ENCODE data around the gene DLGAP1.

The DLGAP1 gene

DNA sequence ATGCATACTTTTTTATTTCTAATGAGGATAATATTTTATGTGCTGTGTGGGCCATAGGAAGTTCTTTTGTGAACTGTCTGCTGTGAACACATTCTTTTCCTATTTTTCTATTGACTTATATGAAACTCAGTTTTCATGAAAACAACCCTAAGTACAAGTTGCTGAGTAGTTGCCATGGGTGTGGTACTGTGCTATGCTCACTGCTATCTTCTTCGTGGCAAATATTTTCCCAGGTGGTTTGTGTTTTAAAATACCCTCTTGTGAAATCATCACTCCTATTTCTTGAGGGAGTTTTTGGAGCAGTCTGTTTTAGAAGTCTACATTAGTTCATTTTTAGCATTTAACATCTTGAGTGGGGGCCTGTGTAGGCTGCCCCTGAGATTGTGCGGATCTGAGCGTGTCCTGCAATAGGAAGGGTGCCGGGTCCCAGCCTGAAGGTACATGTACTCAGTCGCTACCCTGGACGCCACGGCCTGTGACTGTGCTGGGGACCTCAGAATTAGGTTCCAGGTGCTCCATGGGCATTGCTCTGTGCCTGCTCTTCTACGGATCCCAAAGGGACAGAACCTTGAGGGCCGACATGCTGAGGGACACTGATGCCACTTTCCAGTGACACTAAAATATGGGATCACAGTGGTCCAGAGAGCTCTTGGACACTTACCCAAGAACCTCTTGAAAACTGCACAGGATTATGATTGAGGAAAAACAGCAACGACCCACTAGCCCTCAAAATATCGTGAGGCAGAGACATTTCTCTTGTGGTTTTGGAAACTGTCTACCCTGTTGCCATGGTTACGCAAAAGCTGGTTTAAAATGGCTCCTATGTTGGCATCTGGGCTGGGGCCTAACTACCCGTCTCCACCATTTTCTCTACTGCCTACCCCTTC, 524.7 kb downstream of the DLGAP1 start:
- TF ChIP-seq, protein P1, sequence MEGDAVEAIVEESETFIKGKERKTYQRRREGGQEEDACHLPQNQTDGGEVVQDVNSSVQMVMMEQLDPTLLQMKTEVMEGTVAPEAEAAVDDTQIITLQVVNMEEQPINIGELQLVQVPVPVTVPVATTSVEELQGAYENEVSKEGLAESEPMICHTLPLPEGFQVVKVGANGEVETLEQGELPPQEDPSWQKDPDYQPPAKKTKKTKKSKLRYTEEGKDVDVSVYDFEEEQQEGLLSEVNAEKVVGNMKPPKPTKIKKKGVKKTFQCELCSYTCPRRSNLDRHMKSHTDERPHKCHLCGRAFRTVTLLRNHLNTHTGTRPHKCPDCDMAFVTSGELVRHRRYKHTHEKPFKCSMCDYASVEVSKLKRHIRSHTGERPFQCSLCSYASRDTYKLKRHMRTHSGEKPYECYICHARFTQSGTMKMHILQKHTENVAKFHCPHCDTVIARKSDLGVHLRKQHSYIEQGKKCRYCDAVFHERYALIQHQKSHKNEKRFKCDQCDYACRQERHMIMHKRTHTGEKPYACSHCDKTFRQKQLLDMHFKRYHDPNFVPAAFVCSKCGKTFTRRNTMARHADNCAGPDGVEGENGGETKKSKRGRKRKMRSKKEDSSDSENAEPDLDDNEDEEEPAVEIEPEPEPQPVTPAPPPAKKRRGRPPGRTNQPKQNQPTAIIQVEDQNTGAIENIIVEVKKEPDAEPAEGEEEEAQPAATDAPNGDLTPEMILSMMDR (conservative IDR thresholded peaks at IDR 0.05; ENCODE audit: control insufficient read depth, insufficient read depth, low read depth, low read length) = no peak
- no peak overlapping the region for H3K4me3 ChIP-seq (ENCODE audit: control insufficient read depth, low read depth, low read length)
- no peak for DNase-seq (ENCODE audit: low read depth)

DNA sequence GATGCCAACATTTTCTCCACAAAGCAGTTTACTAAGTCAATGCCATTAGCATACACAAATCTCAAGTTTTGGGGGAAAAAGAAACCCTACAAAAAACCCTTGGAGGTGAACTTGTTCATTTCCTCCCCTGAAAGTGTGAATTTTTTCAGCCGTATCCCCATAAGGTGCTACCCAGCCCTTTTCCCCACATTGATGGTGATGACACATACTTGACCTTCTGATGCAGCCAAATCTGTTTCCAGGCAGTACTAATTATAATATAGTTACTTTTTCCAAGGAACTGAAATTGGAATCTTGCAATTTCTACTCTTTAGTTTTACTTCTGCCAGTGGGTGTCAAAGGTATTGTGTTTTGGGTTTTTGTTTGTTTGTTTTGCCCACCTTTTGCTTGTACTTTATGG, 530.7 kb downstream of the DLGAP1 start:
- TF ChIP-seq, protein P1 (conservative IDR thresholded peaks at IDR 0.05; ENCODE audit: control insufficient read depth, insufficient read depth, low read depth, low read length) = no peak
- peak; percentile 60 for DNase-seq (ENCODE audit: low read depth)
- no peak overlapping the region for H3K4me3 ChIP-seq (ENCODE audit: control insufficient read depth, low read depth, low read length)

DNA sequence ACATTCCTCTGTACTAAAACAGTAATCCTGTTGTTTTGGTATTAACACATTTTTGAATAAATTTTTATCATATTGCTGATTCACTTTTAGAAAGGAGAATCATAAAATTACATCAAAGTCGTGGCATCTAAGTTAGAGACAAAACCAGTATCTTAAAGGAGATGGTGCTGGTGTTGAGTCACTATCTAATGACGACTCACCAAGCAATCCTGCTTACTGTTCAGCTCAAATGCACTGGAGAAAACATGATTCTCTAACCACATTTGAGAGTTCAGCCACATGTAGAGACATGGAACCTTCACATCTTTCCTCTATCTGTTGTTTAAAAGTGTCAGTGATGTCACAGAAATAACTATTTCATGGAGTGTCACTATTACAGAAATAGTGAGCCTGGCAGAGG, 531.4 kb downstream of the DLGAP1 start:
- TF ChIP-seq, protein P1 (conservative IDR thresholded peaks at IDR 0.05; ENCODE audit: control insufficient read depth, insufficient read depth, low read depth, low read length) = no peak
- no peak overlapping the region for H3K4me3 ChIP-seq (ENCODE audit: control insufficient read depth, low read depth, low read length)
- DNase-seq (ENCODE audit: low read depth) = peak; percentile 88

DNA sequence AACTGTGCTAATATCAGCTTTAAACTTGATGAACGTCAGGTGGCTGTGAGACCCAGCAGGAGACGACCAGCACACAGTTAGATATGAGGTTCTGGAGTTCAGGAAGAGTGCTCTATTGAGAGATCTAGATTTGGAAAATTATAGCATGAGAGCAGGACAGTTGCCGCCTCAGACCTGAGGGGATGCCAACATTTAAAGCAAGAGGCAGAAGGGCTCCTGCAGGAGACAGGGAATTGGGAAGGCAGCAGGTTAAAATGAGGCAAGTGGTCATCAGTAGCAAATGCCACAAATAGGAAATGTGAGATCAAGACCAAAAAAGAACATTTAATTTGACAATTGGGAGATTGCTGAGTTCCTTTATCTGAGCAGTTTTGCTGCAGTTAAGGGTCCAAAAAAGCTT, 533.3 kb downstream of the DLGAP1 start:
- no peak overlapping the region for H3K4me3 ChIP-seq (ENCODE audit: control insufficient read depth, low read depth, low read length)
- no peak for DNase-seq (ENCODE audit: low read depth)
- TF ChIP-seq, protein P1 (conservative IDR thresholded peaks at IDR 0.05; ENCODE audit: control insufficient read depth, insufficient read depth, low read depth, low read length) = no peak

DNA sequence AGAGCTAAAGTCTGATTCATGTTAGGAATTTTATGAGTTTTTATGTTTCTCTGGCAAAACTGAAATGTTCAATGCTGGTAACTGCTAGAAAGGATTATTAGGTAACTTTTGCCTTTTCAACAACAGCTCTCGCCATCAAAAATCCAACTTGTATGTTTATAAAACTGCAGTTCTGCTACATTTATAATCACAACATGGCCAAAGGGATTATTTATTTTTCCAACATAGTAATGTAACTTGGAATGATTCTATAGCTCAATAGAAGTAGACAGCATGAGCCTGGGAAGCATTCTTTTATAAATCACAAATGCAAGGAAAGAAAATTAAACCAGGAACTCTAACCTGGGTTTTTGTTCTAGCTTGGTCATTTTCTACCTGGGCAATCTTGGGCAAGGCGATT, 534.3 kb downstream of the DLGAP1 start:
- H3K4me3 ChIP-seq (ENCODE audit: control insufficient read depth, low read depth, low read length) = no peak overlapping the region
- TF ChIP-seq, protein P1 (conservative IDR thresholded peaks at IDR 0.05; ENCODE audit: control insufficient read depth, insufficient read depth, low read depth, low read length) = no peak
- no peak for DNase-seq (ENCODE audit: low read depth)

DNA sequence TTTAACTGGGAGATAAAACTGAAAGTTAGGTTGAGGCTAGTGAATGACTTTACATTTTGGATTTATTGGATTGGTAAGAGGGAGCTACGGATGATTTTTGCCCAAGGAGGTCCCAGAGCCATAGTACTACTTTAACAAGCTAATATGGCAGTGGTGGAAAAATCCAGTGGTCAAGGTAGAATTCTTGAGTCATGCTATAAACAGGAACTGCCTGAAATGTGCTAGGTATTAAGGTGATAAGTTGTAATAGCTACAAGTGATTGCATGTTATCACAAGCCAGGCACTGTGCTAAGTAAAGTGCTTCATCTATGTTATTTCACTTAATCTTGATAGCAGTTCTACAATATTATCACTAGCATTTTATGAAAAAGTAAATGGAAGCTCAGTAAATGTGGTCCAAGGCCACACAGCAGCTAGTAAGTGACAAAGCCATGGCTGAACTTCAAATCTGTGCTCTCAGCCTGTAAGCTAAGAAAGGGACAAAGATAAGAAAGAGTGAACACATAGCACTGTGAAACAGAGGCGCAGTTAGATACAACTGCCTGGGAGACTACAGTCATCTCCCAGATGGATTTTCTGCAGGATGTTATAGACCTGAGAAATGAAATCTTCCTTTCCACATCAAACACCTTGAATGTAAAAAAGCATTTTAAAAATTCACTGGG, 535.6 kb downstream of the DLGAP1 start:
- TF ChIP-seq, protein P1 (conservative IDR thresholded peaks at IDR 0.05; ENCODE audit: control insufficient read depth, insufficient read depth, low read depth, low read length) = no peak
- H3K4me3 ChIP-seq (ENCODE audit: control insufficient read depth, low read depth, low read length) = no peak overlapping the region
- no peak for DNase-seq (ENCODE audit: low read depth)
